Measurements from ENCODE around the gene VSTM2L.
"Not testable (repeated sequence)": the region's sequence is repeated elsewhere in the genome, so short reads cannot be mapped to it uniquely, and the experiment has no call there.

Gene VSTM2L

DNA sequence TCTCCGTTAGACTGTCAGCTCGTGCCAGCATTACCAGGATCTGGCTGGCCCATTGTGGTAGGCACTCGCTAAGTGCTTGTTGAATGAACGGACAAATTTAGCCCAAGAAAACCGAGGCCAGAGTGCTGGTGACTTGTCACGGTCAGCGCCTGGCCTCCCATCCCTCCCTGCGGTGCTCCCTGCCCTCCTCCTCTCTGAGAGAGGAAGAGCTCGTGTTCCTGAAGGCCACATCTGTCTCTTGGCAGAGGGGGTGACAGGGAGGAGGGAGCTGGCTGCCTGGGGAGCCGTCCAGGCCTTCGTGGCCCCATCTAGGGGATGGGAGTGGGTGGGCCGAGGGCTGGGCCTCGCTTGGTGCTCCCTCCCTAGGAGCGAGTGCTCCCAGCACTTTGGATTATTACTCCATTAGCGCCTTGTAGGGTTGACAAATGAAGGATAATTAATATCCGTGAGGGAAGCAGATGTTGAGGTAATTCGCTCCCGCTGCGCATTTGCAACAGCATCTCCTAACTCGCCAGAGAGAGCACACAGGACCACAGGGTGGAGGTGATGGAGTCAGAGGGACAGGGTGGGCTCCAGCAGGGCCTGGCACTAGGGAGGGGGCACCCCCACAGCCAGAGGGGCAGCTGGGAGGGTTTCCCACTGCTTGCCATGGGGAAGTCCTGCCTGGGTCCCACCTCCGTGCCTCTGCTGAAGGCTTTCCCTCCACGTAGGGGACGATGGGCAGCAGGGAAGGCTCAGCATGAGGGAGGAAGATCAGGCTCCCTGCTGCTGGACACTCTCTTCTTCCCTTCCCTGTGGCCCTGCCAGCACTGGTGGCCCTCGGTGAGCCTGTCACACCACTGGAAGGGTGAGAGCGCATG, 37.0 kb downstream of the VSTM2L start:
- no peak for DNase-seq

DNA sequence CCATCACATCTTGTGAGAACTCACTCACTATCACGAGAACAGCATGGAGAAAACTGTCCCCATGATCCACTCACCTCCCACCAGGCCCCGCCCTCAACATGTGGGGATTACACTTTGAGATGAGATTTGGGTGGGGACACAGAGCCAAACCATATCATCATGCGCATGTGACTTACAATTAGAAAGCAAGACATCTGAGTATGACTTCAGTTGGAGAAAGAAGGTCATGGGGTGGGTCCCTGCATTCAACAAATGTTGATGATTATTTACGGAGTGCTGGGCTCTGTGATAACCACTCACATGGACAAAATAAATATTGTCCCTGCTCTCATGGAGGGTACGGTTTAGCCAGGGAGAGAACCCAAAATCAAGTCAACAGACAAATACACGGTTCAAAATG, 37.9 kb downstream of the VSTM2L start:
- DNase-seq = no peak

DNA sequence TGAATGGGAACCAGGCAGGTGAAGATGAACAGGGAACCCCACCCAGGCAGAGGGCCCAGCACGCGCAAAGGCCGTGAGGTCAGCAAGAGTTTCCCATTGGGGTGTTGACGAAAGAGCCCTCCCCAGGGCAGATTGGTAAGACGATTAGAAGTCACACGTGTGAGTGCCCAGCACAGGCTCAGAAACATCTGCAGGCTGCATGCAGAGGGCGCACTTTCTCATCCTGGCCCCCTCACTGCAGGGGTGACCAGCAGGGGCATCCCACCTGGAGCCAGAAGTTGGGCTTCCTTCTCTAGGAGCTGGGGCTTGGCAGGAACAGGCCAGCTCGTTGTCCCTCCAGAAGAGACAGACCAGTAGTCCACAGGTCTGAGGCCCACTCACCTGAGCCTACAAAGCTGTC, 38.4 kb downstream of the VSTM2L start:
- DNase-seq = no peak

DNA sequence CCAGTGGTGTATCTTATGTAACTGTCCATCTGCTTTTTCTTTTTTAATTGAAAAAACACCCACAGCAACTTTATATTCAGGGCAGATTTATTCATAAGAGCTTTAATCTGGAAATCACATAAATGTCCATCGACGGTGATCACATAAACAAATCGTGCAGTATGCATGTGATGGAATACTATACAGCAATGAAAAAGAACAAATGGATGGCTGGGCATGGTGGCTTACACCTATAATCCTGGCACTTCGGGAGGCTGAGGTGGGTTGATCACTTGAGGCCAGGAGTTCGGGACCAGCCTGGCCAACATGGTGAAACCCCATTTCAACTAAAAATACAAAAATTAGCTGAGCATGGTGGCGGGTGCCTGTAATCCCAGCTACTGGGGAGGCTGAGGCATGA, 39.1 kb downstream of the VSTM2L start:
- no peak for DNase-seq

DNA sequence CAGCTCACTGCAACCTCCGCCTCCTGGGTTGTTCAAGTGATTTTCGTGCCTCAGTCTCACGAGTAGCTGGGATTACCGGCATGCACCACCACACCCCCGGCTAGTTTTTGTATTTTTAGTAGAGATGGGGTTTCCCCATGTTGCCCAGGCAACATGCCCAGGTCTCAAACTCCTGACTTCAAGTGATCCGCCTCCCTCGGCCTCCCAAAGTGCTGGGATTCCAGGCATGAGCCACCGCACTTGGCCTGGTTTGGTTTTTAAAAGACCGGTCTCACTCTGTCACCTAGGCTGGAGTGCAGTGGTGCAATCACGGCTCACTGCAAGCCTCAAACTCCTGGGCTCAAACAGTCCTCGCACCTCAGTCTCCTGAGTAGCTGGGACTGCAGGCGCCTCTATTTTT, 40.1 kb downstream of the VSTM2L start:
- no peak for DNase-seq

DNA sequence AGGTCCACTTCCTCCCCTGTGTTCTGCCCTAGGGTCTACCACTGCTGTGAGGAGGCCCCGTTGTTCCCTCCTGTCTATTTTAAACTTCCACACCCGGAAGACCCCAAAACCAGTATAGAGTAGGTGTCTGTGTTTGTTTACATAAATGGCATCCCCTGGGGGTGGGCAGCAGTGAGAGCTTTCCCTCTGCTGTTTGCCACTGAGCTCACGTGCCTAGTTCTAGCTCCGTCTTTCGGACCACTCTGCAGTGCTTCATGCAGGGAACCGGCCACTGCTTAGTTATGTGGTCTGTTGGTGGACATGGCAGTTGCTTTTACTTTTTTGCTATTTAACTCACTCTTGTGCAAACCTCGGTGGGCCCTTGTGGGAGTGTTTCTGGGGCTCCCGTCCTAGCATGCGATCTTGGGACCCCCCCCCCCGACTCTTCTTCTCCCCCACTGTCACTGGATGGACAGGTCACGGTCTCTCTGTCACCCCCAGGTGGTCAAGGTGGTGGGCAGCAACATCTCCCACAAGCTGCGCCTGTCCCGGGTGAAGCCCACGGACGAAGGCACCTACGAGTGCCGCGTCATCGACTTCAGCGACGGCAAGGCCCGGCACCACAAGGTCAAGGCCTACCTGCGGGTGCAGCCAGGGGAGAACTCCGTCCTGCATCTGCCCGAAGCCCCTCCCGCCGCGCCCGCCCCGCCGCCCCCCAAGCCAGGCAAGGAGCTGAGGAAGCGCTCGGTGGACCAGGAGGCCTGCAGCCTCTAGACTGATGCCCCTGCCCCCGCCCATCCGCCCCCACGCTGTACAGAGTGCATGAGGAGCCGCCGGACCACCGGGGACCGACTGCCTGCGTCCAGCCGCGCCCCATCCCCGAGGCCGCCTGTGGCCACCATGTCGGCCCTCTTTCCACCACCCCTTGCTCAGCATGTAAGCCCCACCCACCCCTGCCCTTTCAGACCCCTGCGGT, 40.9 kb downstream of the VSTM2L start:
- no peak for DNase-seq

DNA sequence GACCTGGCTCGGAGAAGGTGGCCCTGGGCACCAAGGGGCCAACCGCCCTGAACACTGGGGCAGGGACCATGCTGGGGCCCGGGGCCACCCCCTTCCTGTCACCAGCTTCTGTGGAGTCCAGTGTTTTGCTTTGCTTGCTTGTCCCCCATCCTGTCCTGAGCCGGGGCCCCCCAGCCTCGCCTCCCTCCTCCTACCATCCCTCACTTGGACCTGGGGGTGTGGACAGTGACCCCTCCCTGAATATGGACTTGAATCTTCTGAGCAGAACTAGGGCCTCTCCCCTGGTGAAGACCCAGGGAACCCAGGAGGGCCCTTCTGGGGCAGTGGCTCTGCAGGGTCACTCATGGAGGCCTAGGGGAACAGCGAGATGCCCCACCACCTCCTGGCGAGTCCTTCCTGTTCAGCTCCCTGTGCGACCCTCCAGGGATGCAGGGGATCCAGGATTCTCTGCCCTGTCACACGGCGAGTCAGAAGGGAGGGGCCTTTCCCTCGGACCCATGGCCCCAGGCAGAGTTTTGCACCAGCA, 41.6 kb downstream of the VSTM2L start:
- DNase-seq = no peak

DNA sequence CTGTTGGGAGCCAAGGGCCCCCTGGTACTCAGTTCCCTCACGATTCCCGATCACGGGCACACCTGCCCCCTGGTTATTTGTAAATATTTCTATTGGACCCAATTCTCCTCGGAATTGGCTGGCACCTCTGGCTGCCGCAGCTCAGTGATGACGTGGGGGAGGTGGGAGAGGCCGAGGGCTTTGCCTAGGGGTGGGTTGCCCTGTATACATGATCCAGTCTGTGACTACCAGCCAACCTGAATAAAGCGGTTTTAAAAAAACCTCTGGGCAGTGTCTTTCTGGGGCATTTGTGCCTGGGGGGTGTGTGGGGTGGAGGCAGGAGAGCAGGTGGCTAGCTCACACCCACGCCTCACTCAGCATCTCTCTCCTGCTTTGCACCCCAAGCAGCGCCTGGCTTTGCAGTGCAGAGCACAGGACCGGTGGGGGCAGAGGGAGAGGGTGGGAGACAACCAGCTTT, 42.2 kb downstream of the VSTM2L start:
- no peak for DNase-seq

DNA sequence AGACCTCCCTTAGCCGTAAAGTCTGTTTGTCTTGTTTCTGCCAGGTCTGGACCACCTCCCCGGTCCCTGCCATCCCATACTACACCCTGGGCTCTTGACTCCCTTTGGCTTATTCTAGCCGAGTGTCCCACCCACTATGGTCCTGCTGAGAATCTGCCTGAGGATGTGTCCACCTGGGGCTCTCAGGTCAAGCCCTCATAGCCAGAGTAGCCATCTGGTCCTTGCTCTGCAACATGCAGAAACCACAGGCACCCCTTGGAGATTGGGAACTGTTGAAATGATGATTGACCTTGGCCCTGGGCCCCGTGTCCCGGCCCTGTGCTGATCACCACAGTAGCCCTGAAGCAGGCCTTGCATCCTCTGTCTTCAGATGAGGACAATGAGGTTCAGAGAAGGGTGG, 44.0 kb downstream of the VSTM2L start:
- DNase-seq = no peak

DNA sequence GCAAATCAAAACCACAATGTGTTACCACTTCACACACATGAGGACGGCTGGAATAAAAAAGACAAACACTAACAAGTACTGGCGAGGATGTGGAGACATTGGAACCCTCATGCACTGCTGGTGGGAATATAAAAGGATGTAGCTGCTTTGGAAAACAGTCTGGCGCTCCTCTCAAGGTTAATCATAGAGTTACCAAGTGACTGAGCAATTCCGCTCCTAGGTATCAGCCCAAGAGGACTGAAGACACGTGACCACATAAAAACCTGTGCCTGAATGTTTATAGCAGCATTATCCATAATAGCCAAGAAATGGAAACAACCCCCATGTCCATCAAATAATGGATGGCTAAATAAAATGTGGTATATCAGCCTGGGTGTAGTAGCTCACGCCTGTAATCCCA, 45.0 kb downstream of the VSTM2L start:
- DNase-seq = no peak

DNA sequence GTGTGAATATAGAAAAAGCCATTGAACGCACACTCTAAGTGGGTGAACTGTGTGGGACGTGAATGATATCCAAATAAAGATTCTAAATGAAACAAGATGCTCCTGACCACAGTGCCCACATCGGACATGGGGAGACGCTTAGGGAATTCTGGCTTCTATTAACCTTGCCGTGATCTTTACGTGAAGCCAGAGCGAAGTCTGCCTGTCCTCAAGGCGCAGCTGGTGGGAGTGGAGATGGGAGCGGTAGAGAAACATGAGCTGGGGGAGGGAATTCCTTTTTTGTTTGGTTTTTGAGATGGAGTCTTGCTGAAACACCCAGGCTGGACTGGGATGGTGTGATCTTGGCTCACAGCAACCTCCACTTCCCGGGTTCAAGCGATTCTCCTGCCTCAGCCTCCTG, 46.0 kb downstream of the VSTM2L start:
- no peak for DNase-seq

DNA sequence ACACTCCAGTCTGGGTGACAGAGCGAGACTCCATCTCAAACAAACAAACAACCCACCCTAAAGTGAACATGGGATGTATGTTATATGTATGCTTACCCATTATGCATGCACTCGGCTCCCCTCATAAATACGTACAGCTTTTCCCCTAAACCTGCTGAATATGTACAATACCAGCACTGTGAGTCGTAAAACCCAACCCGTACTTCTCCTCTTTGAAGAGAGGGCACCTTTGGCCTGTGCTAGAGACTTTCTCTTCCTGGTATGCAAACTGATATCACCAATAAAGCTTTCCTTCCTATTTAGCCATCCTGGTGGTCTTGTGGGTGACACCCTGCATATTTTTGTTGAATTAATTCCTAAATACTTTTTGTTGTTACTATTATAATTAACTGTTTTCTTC, 51.3 kb downstream of the VSTM2L start:
- DNase-seq = no peak

DNA sequence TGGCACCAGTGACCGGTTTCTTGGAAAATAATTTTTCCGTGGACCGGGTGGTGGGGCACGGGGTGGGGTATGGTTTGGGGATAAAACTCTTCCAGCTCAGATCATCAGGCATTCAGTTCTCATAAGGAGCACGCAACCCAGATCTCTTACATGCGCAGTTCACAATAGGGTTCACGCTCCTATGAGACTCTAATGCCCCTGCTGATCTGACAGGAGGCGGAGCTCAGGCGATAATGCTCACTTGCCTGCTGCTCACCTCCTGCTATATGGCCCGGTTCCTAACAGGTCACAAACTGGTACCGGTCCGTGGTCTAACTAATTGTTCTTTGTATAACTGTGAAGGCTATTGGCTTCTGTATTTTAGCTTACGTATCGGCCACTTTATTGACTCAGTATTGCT, 51.7 kb downstream of the VSTM2L start:
- DNase-seq = no peak

DNA sequence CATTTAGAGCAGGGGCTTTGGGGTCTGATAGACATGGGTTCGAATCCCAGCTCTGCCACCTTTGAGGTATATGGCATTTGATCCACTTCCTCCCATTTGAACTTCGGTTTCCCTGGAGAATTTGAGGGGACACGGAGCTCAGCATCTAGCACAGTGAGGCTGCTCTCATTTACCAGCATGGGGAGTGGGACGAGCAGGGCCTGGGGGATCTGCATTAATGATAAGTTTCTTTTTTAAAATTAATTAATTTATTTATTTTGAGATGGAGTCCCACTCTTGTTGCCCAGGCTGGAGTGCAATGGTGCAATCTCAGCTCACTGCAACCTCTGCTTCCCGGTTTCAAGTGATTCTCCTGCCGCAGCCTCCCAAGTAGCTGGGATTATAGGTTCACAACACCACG, 52.6 kb downstream of the VSTM2L start:
- no peak for DNase-seq

DNA sequence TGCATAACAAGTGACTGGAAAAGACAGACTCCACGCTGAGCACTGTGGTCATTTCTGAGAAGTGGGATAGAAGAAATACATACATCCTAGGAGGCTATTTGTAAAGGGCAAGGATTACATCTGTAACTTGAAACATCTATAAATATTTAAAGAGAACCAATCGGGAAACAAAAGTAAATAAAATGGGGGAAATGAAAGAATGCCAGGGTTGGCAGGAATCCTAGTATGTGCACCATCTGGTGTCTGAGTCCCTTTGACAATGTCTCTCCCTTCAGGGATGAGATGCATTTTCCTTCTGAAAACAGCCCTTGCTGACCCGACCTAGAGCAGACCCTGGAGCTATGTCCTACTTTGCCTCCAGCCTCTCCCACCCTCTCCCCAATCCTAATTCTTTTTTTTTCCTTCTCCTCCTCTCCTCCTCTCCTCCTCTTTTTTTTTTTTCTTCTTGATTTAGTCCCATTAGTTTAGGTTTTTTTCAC, 53.2 kb downstream of the VSTM2L start:
- DNase-seq = no peak

DNA sequence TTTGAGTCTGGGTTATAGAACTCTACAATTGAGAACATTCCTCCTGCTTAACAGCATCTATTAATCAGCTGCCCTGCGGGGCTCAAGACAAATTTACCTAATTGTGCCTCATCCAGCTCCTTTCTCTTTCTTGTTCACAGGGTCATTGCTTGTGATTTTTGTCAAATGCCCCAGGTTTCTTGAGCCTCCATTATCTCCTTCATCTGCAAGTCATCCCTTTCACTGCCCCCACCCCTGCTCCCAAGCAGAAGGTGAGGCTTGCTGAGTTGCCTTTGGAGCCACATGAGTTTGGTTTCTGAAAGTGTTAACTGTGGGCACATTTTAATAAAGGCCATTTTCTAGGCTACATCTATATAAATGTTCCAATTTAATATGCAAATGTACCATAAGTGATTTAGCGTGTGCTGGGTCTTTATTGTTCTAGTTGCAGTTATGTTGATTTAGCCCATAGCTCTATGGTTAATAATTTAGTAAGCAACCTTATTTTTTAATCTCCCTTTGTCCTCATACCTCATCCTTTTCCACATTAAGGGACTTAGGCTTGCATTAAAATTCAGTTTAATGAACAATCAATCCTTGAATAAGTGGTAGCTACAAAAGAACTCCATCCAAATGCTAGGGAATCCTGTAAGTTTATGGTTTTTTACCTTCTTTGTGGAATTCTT, 56.1 kb downstream of the VSTM2L start:
- no peak for DNase-seq

DNA sequence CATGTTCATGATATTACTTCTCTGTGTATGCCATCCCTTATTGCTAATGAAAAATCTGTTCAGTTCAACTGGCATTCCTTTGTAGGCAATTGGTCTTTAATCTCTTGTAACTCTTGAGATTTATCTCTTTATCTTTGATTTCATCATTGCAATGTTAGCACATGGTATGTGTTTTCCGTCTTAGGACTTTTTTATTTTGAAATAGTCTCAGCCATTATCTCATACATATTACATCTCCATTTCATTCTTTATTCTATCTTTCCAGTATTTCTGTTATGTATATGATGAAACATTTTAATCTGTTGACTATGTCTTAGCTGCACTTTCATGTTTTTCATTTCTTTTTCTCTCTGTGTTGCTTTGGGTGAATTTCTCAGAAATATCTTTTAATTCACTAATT, 58.1 kb downstream of the VSTM2L start:
- DNase-seq = no peak

DNA sequence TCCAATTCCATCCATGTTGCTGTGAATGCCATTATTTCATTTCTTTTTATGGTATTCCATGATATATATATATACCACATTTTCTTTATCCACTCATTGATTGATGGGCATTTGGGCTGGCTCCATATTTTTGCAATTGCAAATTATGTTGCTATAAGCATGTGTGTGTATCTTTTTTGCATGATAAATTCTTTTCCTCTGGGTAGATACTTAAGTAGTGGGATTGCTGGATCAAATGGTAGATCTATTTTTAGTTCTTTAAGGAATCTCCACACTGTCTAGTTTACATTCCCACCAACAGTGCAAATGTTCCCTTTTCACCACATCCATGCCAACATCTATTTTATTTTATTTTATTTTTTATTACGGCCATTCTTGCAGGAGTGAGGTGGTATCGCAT, 60.6 kb downstream of the VSTM2L start:
- not testable (repeated sequence) for DNase-seq

DNA sequence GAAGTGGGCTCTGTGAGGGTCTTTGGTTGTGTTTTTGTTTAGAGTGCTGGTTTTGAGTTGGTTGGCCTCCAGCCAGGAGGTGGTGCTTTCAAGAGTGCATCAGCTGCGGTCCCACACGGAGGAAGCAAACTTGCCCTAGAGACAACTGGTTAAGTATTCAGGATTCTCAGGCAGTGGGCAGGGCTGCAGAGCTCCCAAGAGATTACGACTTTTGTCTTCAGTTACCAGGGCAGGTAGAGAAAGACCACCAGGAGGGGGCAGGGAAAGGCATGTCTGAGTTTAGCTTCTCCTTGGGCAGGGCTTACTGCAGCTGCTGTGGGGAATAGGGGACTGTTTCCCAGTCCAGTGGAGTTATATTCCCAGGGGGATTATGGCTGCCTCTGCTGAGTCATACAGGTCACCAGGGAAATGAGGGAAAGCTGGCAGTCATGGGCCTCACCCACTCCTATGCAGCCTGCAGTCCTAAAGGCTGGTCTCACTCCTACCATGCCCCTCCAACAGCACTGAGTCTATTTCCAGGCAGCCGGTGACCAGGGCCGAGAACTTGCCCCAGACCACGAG, 66.0 kb downstream of the VSTM2L start:
- DNase-seq = peak; percentile 10

DNA sequence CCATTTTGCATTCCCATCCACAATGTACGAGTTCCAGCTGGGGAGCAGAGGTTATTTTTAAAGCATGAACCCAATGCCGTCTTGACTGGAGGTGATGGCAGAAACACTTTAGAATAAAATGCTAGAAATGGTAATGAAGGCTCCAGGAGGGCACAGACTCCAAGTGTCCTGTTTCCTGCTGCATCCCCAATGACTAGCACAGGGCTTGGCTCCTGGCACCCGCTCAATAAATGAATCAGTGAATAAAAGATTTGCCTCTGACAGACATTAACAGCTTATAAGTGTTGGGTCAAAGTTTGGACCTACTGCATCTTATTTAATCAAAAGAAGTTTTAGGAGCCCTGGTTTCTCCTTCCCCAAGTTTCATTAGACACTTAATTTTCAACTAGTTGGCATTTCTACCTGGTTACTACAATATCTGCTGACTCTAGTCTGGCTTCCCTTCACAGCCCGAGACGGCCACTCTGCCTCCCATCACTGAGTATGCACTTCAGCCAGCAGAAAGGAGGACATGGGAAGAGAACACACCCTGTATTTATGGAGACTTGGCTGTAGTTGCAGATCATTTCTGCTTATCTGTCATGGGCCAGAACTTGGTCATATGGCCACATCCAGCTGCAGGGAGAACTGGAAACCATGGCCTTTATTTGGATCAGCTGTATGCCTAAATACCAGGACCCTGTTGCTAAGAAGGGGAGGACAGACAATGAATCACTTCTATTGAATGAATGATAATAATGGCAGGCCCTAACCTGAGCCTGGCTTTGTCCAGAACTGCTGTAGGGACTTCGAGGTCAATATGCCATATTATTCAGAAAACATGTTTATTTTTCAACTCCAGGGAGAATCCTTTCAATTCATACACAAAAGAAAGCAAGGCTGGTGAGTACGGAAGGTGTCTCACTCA, 67.3 kb downstream of the VSTM2L start:
- DNase-seq = no peak

DNA sequence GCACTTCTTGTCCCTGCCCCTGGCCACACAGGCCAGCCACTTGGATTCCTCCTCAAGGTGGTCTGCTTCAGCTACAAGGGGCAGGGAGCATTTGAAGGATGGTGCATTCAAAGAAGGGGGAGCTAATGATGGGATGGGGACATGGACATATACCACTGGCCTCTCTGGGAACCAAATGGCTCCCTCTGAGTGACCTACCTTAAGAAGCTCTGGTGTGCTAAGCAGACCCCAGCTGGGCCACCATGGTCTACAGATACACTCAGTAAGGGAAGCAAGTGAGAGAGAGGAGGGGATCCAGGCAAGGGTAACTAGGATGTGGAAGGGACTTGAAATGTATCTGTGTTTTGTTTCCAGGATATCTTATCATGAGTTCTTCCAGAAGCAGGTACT, 67.9 kb downstream of the VSTM2L start:
- DNase-seq = no peak
